ENCODE results near the gene RHBDF1. TPM values are rescaled to one million over a fixed set of nuclear protein-coding genes. Genes with fewer than 3 reads are reported as not detected.

Gene RHBDF1
- total and polyA plus RNA-seq, 9 of the 15 experiments (the other 6 are each of a cell fraction or from before 2014, with no cell fraction given) = 1.0 to 8.2 (median 4.2) TPM

DNA sequence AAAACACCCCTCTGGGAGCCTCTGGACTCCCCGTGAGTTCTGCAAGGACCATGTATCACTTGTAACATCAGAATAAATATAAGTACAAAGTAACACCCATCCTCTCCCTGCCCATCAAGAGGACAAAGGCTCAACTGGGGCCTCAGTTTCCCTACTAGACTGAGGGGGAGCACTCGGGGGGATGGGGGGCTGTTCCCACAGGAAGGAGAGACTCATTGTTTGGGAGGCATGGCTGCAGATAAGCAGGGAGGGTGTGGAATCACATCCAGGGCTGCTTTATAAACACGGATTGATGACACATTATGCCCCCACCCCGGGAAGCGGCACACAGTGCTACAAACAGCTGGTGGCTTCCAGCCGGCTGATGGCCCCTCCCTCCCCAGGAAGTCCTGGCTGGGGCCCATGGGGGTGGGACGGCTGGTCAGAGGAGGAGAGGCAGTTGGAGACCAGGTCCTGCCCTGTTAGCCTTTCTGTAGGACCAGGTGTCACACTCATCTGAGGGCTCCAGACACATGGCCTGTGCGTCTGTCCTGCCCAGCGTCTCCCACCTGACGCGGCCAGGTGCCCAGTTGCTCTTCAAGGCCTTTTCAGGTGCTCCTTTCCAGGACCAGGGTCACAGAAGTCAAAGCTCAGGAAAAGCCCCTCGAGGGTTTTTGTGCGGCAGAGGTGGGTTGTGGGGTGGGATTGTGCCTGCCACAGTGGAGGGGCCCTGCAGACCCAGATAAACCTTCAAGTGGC, 4.3 kb upstream of the RHBDF1 start (continued):
- TF ChIP-seq, protein P1, sequence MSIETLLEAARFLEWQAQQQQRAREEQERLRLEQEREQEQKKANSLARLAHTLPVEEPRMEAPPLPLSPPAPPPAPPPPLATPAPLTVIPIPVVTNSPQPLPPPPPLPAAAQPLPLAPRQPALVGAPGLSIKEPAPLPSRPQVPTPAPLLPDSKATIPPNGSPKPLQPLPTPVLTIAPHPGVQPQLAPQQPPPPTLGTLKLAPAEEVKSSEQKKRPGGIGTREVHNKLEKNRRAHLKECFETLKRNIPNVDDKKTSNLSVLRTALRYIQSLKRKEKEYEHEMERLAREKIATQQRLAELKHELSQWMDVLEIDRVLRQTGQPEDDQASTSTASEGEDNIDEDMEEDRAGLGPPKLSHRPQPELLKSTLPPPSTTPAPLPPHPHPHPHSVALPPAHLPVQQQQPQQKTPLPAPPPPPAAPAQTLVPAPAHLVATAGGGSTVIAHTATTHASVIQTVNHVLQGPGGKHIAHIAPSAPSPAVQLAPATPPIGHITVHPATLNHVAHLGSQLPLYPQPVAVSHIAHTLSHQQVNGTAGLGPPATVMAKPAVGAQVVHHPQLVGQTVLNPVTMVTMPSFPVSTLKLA (conservative IDR thresholded peaks at IDR 0.05) = peak in 1 of 2 experiments; percentile 40; a peak in 1 of 4 replicates
- TF ChIP-seq ZMIZ1 (IDR thresholded peaks at IDR 0.05; ENCODE audit: low read depth in 2 of 2, low read length in 2 of 2) (no peak), PHF8 (IDR thresholded peaks at IDR 0.05; ENCODE audit: borderline replicate concordance, low read length) (no peak), CREBBP (IDR thresholded peaks at IDR 0.05; ENCODE audit: low read depth, low read length) (no peak), ZKSCAN3 (CRISPR knock-in tag; IDR thresholded peaks at IDR 0.05) (no peak), SMARCB1 (IDR thresholded peaks at IDR 0.05; ENCODE audit: insufficient read length, low read depth) (no peak), NFE2L1 (tag; IDR thresholded peaks at IDR 0.05; ENCODE audit: borderline replicate concordance, low read depth) (no peak), FOSL1 (tag; conservative IDR thresholded peaks at IDR 0.05) (peak; percentile 50), SMARCE1 (IDR thresholded peaks at IDR 0.05) (0 out of 2 replicates have a peak, but pooled peaks have one; percentile 28), RFX1 (IDR thresholded peaks at IDR 0.05) (no peak), FOXK2 (conservative IDR thresholded peaks at IDR 0.05 in 1 of 2, IDR thresholded peaks at IDR 0.05 in 1 of 2; ENCODE audit: low read depth in 2 of 2) (peak; percentile 50 to 59; a peak in 1 of 4 replicates), ZNF79 (CRISPR knock-in tag; IDR thresholded peaks at IDR 0.05; ENCODE audit: low read depth) (no peak), SMARCA4 (IDR thresholded peaks at IDR 0.05) (no peak), ELF2 (CRISPR knock-in tag; IDR thresholded peaks at IDR 0.05) (no peak), ZNF212 (CRISPR knock-in tag; IDR thresholded peaks at IDR 0.05) (no peak), ZNF586 (CRISPR knock-in tag; conservative IDR thresholded peaks at IDR 0.05) (no peak), ZNF436 (CRISPR knock-in tag; IDR thresholded peaks at IDR 0.05) (no peak), CCNT2 (IDR thresholded peaks at IDR 0.05; ENCODE audit: borderline replicate concordance, extremely low read depth, insufficient read length, low read depth, low read length) (no peak), POLR2A (conservative IDR thresholded peaks at IDR 0.05) (peak; percentile 40; the same call in 1 of the 2 replicates), UBTF (IDR thresholded peaks at IDR 0.05; ENCODE audit: borderline replicate concordance in 1 of 2, low read depth in 2 of 2, low read length in 2 of 2) (0 out of 4 replicates have a peak, but pooled peaks of 1 of the 2 experiments have one; percentile 45), EP300 (IDR thresholded peaks at IDR 0.05; ENCODE audit: low read length) (no peak; the same call in 1 of the 2 replicates), SETDB1 (IDR thresholded peaks at IDR 0.05; ENCODE audit: low read length) (no peak)
